H1 (cell line): ENCODE results near the gene GRP. TPM values are rescaled to one million over a fixed set of nuclear protein-coding genes. Genes with fewer than 3 reads are reported as not detected.

Source experiments
- CTCF ChIA-PET: fragments of 300-600 bp; sonication (Branson Sonifier 250); formaldehyde crosslinking; loops from one replicate; lab custom pipeline; 2021; ENCODE audit not compliant: partially characterized antibody; lab: Charles Lee
- POLR2A ChIA-PET: fragments of 300-600 bp; sonication (Branson Sonifier 250); formaldehyde crosslinking; loops from one replicate; lab custom pipeline; 2021; ENCODE audit warnings: inconsistent platforms; ENCODE audit not compliant: partially characterized antibody; lab: Charles Lee
- DNase-seq, 2 experiments: peaks; one replicate each; pipeline versions ENCODE4 v3.0.0 to v3.0.0-alpha.2; 2010 to 2022; ENCODE audit warnings: low spot score in 2 of 2, low read depth in 1 of 2, mixed read lengths in 1 of 2
- FAIRE-seq: peaks from 2 replicates; lab custom pipeline; 2011; peaks lifted over from hg19 to GRCh38; lab: Jason Lieb, UNC
- H2AFZ ChIP-seq: 2 replicates; pipeline ENCODE4 v1.8.1; 2012; ENCODE audit warnings: low read length, inconsistent platforms
- H2AK5ac ChIP-seq: 2 replicates; pipeline ENCODE4 v1.6.1; 2013; ENCODE audit warnings: low read depth, low read length
- H2BK120ac ChIP-seq: replicated peaks from 2 replicates; pipeline ENCODE3; 2013; ENCODE audit warnings: low read depth, low read length, inconsistent platforms
- H2BK12ac ChIP-seq: 2 replicates; pipeline ENCODE4 v1.6.1; 2013; ENCODE audit warnings: low read depth, low read length
- H2BK15ac ChIP-seq: 2 replicates; pipeline ENCODE4 v1.6.1; 2013; ENCODE audit warnings: low read length
- H2BK20ac ChIP-seq: 2 replicates; pipeline ENCODE4 v1.6.1; 2013; ENCODE audit warnings: low read length
- H2BK5ac ChIP-seq: 2 replicates; pipeline ENCODE4 v1.6.1; 2013; ENCODE audit warnings: low read depth, low read length
- H3K14ac ChIP-seq: 2 replicates; pipeline ENCODE4 v1.6.1; 2013; ENCODE audit warnings: inconsistent platforms; ENCODE audit not compliant: insufficient read length
- H3K18ac ChIP-seq: 2 replicates; pipeline ENCODE4 v1.6.1; 2013; ENCODE audit warnings: low read length; ENCODE audit errors: extremely low read depth
- H3K23ac ChIP-seq: 2 replicates; pipeline ENCODE4 v1.6.1; 2013; ENCODE audit warnings: inconsistent platforms; ENCODE audit not compliant: insufficient read length
- H3K23me2 ChIP-seq: 2 replicates; pipeline ENCODE4 v1.6.1; 2013; ENCODE audit warnings: low read depth, low read length
- H3K27ac ChIP-seq: 2 replicates; pipeline ENCODE4 v1.6.1; 2011; ENCODE audit warnings: low read depth, low read length, inconsistent platforms
- H3K27me3 ChIP-seq, 4 experiments: replicated peaks in 1 of 4; 1 replicate in 1 of 4; 2 replicates in 3 of 4; pipeline versions ENCODE4 v1.6.1 to v1.8.1; 2011 to 2013; ENCODE audit warnings: low read length in 3 of 4, mild to moderate bottlenecking in 3 of 4, inconsistent platforms in 2 of 4, mixed read lengths in 2 of 4, moderate library complexity in 1 of 4; ENCODE audit not compliant: control insufficient read depth in 3 of 4, insufficient read depth in 3 of 4; ENCODE audit errors: extremely low read depth in 1 of 4
- H3K36me3 ChIP-seq, 4 experiments: 2 replicates each; pipeline versions ENCODE4 v1.6.1 to v1.8.1; 2011 to 2013; ENCODE audit warnings: mild to moderate bottlenecking in 4 of 4, low read length in 3 of 4, moderate library complexity in 2 of 4, control low read depth in 1 of 4, inconsistent platforms in 1 of 4; ENCODE audit not compliant: insufficient read depth in 4 of 4, control insufficient read depth in 2 of 4
- H3K4ac ChIP-seq: replicated peaks from 2 replicates; pipeline ENCODE3; 2013; ENCODE audit warnings: low read length, low read depth, mixed read lengths, inconsistent platforms; ENCODE audit not compliant: insufficient read length
- H3K4me1 ChIP-seq, 4 experiments: replicated peaks in 1 of 4; 1 replicate in 1 of 4; 2 replicates in 3 of 4; pipeline versions ENCODE4 v1.6.1 to v1.8.1; 2011 to 2013; ENCODE audit warnings: low read length in 3 of 4, inconsistent platforms in 2 of 4, mixed read lengths in 1 of 4; ENCODE audit not compliant: insufficient read depth in 4 of 4, control insufficient read depth in 3 of 4
- H3K4me2 ChIP-seq, 2 experiments: 2 replicates each; pipeline versions ENCODE4 v1.6.1 to v1.8.1; 2011 to 2013; ENCODE audit warnings: low read depth in 2 of 2, low read length in 2 of 2, control low read depth in 1 of 2, inconsistent platforms in 1 of 2, mild to moderate bottlenecking in 1 of 2; ENCODE audit not compliant: insufficient read depth in 1 of 2
- H3K4me3 ChIP-seq, 4 experiments: fragments of 200-600, 300-600 bp in 1 of 4; sonication (generic), shearing (Covaris generic), sonication (Bioruptor Twin) in 1 of 4; 2 replicates each; pipeline versions ENCODE4 v1.5.1 to v1.8.1; 2011 to 2016; ENCODE audit warnings: low read length in 4 of 4, low read depth in 3 of 4, control low read depth in 2 of 4, inconsistent platforms in 2 of 4, mild to moderate bottlenecking in 2 of 4, mixed read lengths in 1 of 4, moderate library complexity in 1 of 4; ENCODE audit not compliant: insufficient read depth in 2 of 4; ENCODE audit errors: extremely low read depth in 1 of 4
- H3K56ac ChIP-seq: replicated peaks from 2 replicates; pipeline ENCODE3; 2013; ENCODE audit warnings: low read depth, mild to moderate bottlenecking, mixed read lengths, low read length, inconsistent platforms; ENCODE audit not compliant: insufficient read length
- H3K79me1 ChIP-seq: 2 replicates; pipeline ENCODE4 v1.6.1; 2013; ENCODE audit warnings: low read depth, low read length, control low read depth
- H3K79me2 ChIP-seq, 2 experiments: 2 replicates each; pipeline versions ENCODE4 v1.6.1 to v1.8.1; 2012 to 2013; ENCODE audit warnings: low read length in 2 of 2, mild to moderate bottlenecking in 2 of 2, inconsistent platforms in 1 of 2; ENCODE audit not compliant: insufficient read depth in 2 of 2, control insufficient read depth in 1 of 2
- H3K9ac ChIP-seq, 4 experiments: replicated peaks in 1 of 4; 1 replicate in 1 of 4; 2 replicates in 3 of 4; pipeline versions ENCODE4 v1.6.1 to v1.8.1; 2011 to 2013; ENCODE audit warnings: low read depth in 3 of 4, low read length in 3 of 4, control low read depth in 2 of 4, mild to moderate bottlenecking in 2 of 4, moderate library complexity in 2 of 4, inconsistent platforms in 1 of 4; ENCODE audit errors: extremely low read depth in 1 of 4
- H3K9me3 ChIP-seq, 2 experiments: 2 replicates each; pipeline versions ENCODE4 v1.6.1 to v1.8.1; 2012 to 2013; ENCODE audit warnings: mild to moderate bottlenecking in 2 of 2, moderate library complexity in 2 of 2, control low read depth in 1 of 2, inconsistent platforms in 1 of 2, low read depth in 1 of 2, low read length in 1 of 2, mixed read lengths in 1 of 2; ENCODE audit not compliant: insufficient read depth in 2 of 2
- H4K20me1 ChIP-seq, 2 experiments: replicated peaks in 1 of 2; 2 replicates each; pipeline versions ENCODE3 to v1.8.1; 2011 to 2013; ENCODE audit warnings: inconsistent platforms in 2 of 2, low read length in 2 of 2, mild to moderate bottlenecking in 1 of 2; ENCODE audit not compliant: insufficient read depth in 2 of 2, control insufficient read depth in 1 of 2
- H4K5ac ChIP-seq: 2 replicates; pipeline ENCODE4 v1.6.1; 2013; ENCODE audit warnings: low read length, low read depth, mixed read lengths, inconsistent platforms; ENCODE audit not compliant: insufficient read length
- H4K8ac ChIP-seq: 2 replicates; pipeline ENCODE4 v1.8.0; 2013; ENCODE audit warnings: mild to moderate bottlenecking, moderate library complexity, low read length, inconsistent platforms; ENCODE audit not compliant: insufficient read depth; ENCODE audit errors: extremely low read depth
- H4K91ac ChIP-seq: replicated peaks from 2 replicates; pipeline ENCODE3; 2013; ENCODE audit warnings: low read length, mixed read lengths, inconsistent platforms; ENCODE audit not compliant: insufficient read length
- ASH2L ChIP-seq: fragments of 200-600, 300-600 bp; sonication (generic); IDR thresholded peaks from one replicate; pipeline ENCODE4 v1.7.1; 2017; ENCODE audit warnings: low read length
- BRCA1 ChIP-seq: IDR thresholded peaks from 2 replicates; pipeline ENCODE4 v1.6.1; 2012; ENCODE audit warnings: low read depth, low read length, improper control_type of control experiment
- CBX8 ChIP-seq: fragments of 300-800, 300-1000 bp; sonication (generic); IDR thresholded peaks from 2 replicates; pipeline ENCODE4 v1.7.1; 2016; ENCODE audit warnings: low read depth, low read length, borderline replicate concordance
- FOSL1 ChIP-seq: IDR thresholded peaks from 2 replicates; pipeline ENCODE4 v1.6.1; 2011; ENCODE audit warnings: mild to moderate bottlenecking, low read depth, low read length, moderate library complexity; ENCODE audit not compliant: insufficient read depth
- POLR2AphosphoS5 ChIP-seq: IDR thresholded peaks from 2 replicates; pipeline ENCODE4 v1.6.1; 2011; ENCODE audit warnings: low read depth, low read length
- RNF2 ChIP-seq: fragments of 200-900, 300-1000 bp; sonication (generic); IDR thresholded peaks from 2 replicates; pipeline ENCODE4 v1.7.1; 2016; ENCODE audit warnings: borderline replicate concordance, low read depth, mild to moderate bottlenecking, antibody characterized with exemption, low read length; ENCODE audit not compliant: poor library complexity, severe bottlenecking; ENCODE audit errors: missing control alignments
- SIRT6 ChIP-seq: IDR thresholded peaks from one replicate; pipeline ENCODE4 v1.7.1; 2012; ENCODE audit warnings: low read length, inconsistent platforms
- SP2 ChIP-seq: IDR thresholded peaks from 2 replicates; pipeline ENCODE4 v1.6.1; 2012; ENCODE audit warnings: mild to moderate bottlenecking, low read length, inconsistent platforms
- TEAD4 ChIP-seq: IDR thresholded peaks from 2 replicates; pipeline ENCODE4 v1.6.1; 2012; ENCODE audit warnings: low read depth, low read length, inconsistent platforms, mixed read lengths
- WGBS, 2 experiments: shearing (Covaris generic) in 1 of 2; methylation state at CpG; one replicate each; pipeline versions ENCODE4 v1.1.6 to v1.1.7; 2013 to 2015; ENCODE audit warnings: low lambda C conversion rate in 2 of 2, mixed read lengths in 2 of 2, inconsistent platforms in 1 of 2, low coverage in 1 of 2, missing lambda C conversion rate in 1 of 2; ENCODE audit not compliant: insufficient replicate concordance in 2 of 2, insufficient coverage in 1 of 2, insufficient read length in 1 of 2; ENCODE audit errors: extremely low coverage in 1 of 2, missing lambda C conversion rate in 1 of 2; 5-methylcytosine and 5-hydroxymethylcytosine counted together
- polyA plus RNA-seq, 7 experiments: library from polyadenylated mRNA; depleted of rRNA in 3 of 7; stranded (reverse) in 5 of 7; unstranded in 2 of 7; fragments of >200 nt in 5 of 7; fragments of 200-250 nt in 2 of 7; gene quantifications; 1 replicate in 5 of 7; 2 replicates in 1 of 7; 4 replicates in 1 of 7; pipeline versions ENCODE4 v1.2.1 to v1.2.3, GENCODE V29; 2011 to 2013; ENCODE audit warnings: missing spikeins in 2 of 7, mixed read lengths in 2 of 7
- total RNA-seq: library from RNA; stranded (reverse); fragmentation: NEBNext Ultra II Directional; extraction: Animal tissue kit (Norgen Biotek cat#: 25700); gene quantifications from 2 replicates; pipeline ENCODE4 v1.2.1, GENCODE V29; 2021
- TF ChIP-seq, protein P1 (sequence below): IDR thresholded peaks from 2 replicates; pipeline ENCODE4 v1.6.1; 2011; ENCODE audit warnings: low read depth, mild to moderate bottlenecking, low read length; ENCODE audit not compliant: insufficient read depth
- TF ChIP-seq, protein P2 (sequence below), 3 experiments: IDR thresholded peaks; 1 replicate in 2 of 3; 2 replicates in 1 of 3; pipeline versions ENCODE4 v1.5.1 to v1.6.1; 2011; ENCODE audit warnings: low read length in 3 of 3, mild to moderate bottlenecking in 3 of 3, inconsistent platforms in 2 of 3, low read depth in 1 of 3, moderate library complexity in 1 of 3; ENCODE audit not compliant: insufficient read depth in 1 of 3; ENCODE audit errors: control extremely low read depth in 1 of 3

GRP gene
- total and polyA plus RNA-seq, 2 of the 8 experiments (the other 6 are each of a cell fraction or from before 2014, with no cell fraction given), result not detected

DNA sequence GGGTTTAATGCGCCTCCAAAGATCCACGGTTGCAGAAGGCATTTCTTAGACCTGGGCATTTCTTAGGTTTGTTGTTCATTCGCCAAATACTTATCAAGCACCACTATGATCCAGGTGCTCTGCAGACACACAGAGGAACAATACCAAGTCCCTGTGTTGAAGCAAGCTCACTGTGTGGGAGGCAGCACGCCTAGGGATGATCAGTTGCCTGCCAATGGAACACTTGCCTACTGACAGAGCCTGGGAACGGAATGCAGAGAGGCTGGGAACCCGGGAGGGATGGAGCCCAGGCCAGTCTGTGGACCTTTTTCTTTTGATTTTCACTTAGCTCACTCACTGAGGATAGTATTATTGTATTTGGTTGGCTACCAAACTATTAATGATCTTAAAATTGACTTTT lies 1.9 kb upstream of the GRP start:
- Histone ChIP-seq H3K14ac (no peak overlapping the region), H4K5ac (no peak overlapping the region), H3K36me3 (no peaks in the 10 kb centered on the region), H4K20me1 (peaks cover 0 to 2% of the 10 kb centered on the region in 2 experiments), H2BK20ac (no peak overlapping the region), H3K23me2 (peaks cover 16% of the 10 kb centered on the region), H3K18ac (no peak overlapping the region), H2AK5ac (no peak overlapping the region), H3K23ac (no peak overlapping the region), H3K9ac (no peak overlapping the region), H3K4me2 (no peak overlapping the region), H3K56ac (no peak overlapping the region), H2BK5ac (peak overlapping the region; percentile 20; the same call in 1 of the 2 replicates), H4K8ac (no peak overlapping the region), H2BK120ac (no peak overlapping the region), H3K4me3 (no peak overlapping the region), H3K4ac (no peak overlapping the region), H4K91ac (no peak overlapping the region), H3K4me1 (peaks cover 0 to 14% (median 7%) of the 10 kb centered on the region in 4 experiments; a peak in 5 of 7 replicates), H2BK12ac (no peak overlapping the region), H3K79me2 (no peaks in the 10 kb centered on the region), H2AFZ (no peak overlapping the region), H3K27ac (no peak overlapping the region), H3K27me3 (peaks cover 39 to 56% (median 49%) of the 10 kb centered on the region in 4 experiments), H2BK15ac (no peak overlapping the region), H3K79me1 (no peaks in the 10 kb centered on the region), H3K9me3 (no peaks in the 10 kb centered on the region)
- FAIRE-seq, result no peak
- DNase-seq, result no peak
- ChIA-PET CTCF (interaction anchor here (0.5 to 9.2 kb wide), 6 partner anchors 13 to 449 kb away, joined by 3 to 72 read pairs (median 3); no protein-coding TSS in a partner anchor), POLR2A (no interaction called here)
- WGBS, 2 experiments, result 76% methylated on average over 6 of the region's 6 CpGs; no CpG with 5 or more reads in 1 of the 2 experiments
- TF ChIP-seq FOSL1 (no peak), CBX8 (no peak), SP2 (no peak), BRCA1 (no peak), TEAD4 (no peak), SIRT6 (no peak), ASH2L (no peak), RNF2 (no peak), POLR2AphosphoS5 (no peak)
- TF ChIP-seq, protein P1, sequence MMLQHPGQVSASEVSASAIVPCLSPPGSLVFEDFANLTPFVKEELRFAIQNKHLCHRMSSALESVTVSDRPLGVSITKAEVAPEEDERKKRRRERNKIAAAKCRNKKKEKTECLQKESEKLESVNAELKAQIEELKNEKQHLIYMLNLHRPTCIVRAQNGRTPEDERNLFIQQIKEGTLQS, result no peak
- TF ChIP-seq, protein P2, sequence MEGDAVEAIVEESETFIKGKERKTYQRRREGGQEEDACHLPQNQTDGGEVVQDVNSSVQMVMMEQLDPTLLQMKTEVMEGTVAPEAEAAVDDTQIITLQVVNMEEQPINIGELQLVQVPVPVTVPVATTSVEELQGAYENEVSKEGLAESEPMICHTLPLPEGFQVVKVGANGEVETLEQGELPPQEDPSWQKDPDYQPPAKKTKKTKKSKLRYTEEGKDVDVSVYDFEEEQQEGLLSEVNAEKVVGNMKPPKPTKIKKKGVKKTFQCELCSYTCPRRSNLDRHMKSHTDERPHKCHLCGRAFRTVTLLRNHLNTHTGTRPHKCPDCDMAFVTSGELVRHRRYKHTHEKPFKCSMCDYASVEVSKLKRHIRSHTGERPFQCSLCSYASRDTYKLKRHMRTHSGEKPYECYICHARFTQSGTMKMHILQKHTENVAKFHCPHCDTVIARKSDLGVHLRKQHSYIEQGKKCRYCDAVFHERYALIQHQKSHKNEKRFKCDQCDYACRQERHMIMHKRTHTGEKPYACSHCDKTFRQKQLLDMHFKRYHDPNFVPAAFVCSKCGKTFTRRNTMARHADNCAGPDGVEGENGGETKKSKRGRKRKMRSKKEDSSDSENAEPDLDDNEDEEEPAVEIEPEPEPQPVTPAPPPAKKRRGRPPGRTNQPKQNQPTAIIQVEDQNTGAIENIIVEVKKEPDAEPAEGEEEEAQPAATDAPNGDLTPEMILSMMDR (IDR thresholded peaks at IDR 0.05; ENCODE audit: control extremely low read depth in 1 of 3, insufficient read depth in 1 of 3, low read depth in 1 of 3, low read length in 3 of 3), result no peak
